ENCODE data around the gene PIEZO1. TPM values are rescaled to one million over a fixed set of nuclear protein-coding genes. Genes with fewer than 3 reads are reported as not detected.

PIEZO1 gene
- total RNA-seq, 1 donor from 2014 or later = 37.7 TPM

DNA sequence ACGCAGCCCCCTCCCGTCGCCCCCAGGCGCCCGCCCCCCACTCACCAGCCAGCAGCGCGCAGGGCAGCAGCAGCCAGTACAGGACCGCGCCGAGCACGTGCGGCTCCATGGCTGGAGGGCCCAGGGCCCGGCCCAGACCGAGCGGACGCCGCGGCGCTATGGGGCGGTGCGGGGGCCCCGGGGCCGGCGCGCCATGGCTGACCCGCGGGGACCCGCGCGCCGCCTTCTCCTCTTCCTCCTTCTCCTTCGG lies 239 bp downstream of the PIEZO1 start:
- Mint-ChIP-seq H3K4me3 (ENCODE audit: low read depth) (no peak overlapping the region), H3K4me1 (ENCODE audit: low read depth) (peaks cover 3% of the 10 kb centered on the region), H3K27me3 (peaks cover 28% of the 10 kb centered on the region), H3K27ac (no peak overlapping the region), H3K36me3 (ENCODE audit: insufficient read depth) (no peaks in the 10 kb centered on the region), H3K9me3 (ENCODE audit: low read depth) (no peaks in the 10 kb centered on the region)
- DNase-seq (ENCODE audit: low spot score, unreplicated experiment) = no peak
- TF ChIP-seq, protein P1, sequence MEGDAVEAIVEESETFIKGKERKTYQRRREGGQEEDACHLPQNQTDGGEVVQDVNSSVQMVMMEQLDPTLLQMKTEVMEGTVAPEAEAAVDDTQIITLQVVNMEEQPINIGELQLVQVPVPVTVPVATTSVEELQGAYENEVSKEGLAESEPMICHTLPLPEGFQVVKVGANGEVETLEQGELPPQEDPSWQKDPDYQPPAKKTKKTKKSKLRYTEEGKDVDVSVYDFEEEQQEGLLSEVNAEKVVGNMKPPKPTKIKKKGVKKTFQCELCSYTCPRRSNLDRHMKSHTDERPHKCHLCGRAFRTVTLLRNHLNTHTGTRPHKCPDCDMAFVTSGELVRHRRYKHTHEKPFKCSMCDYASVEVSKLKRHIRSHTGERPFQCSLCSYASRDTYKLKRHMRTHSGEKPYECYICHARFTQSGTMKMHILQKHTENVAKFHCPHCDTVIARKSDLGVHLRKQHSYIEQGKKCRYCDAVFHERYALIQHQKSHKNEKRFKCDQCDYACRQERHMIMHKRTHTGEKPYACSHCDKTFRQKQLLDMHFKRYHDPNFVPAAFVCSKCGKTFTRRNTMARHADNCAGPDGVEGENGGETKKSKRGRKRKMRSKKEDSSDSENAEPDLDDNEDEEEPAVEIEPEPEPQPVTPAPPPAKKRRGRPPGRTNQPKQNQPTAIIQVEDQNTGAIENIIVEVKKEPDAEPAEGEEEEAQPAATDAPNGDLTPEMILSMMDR (IDR thresholded peaks at IDR 0.05; ENCODE audit: unreplicated experiment) = no peak

DNA sequence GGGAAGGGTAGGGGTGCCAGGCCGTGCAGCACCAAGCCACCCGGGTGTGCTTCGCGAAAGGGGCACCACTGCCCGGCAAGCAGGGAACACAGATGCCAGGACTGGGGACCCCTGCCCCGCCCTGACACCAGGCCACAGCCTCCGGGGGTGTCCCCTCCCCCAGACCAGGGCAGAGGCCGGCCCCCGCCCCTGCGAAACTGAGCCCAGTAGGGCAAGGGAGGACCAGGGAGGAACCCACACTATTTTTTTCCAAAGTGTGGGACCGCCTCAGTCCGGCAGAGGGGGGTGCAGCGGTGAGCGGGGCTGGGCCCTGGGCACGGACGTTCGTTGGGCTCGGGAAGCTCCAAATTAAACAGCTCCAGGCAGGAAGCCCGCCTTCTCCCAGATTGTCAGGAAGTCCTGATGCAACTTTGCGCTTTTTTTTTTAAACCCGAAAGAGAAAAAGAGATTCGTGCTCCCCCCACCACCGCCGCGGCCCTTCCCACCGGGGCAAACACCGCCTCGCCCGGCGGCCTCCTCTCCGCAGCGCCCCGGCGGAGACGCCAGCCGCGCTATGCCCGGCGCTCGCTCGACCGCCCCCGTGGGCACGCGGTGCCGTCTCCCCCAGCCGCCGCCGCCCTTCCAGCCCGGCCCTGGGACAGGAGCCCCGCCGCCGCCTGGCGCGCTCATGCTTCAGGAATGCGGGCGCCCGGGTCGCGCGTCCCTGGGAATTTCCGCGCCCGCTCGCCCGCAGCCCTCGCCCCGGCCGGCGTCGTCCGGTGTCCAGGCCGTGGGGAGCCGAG lies 755 bp downstream of the PIEZO1 start:
- Mint-ChIP-seq H3K27ac (peak overlapping the region; percentile 84), H3K4me3 (ENCODE audit: low read depth) (peak overlapping the region; percentile 71)

DNA sequence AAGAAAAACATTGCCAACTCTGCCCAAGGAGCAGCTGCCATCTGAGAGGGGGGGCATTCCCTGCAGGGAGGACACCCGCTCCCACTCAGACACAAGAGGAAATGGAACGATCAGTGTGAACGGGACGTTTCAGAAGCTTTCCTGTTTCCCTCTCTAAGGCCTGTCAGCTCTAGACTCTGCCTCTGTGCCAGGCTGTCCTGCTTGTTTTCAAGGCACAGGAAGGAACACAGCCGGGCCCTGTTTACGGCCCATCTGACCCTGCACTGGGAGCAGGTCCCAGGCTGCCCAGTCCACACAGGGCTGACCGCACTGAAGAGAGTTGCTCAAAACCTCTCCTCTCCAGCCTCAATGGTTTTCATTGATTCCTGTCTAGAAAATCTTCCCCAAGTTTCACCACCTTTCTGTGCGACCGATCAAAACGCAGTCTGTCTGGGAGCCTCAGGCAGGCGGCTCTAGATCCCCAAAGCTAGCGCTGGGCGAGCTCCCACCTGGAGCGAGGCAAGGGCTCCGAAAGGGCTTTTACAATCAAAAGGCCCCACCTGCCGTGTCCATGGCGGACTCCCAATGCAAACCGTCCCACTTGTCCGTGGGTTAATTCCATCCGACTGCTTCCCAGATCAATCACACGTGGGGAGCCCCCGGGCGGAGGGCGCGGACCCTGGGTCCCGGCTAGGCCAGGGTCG lies 1.5 kb downstream of the PIEZO1 start:
- H3K27me3 Mint-ChIP-seq = peaks cover 28% of the 10 kb centered on the region
- no peak for DNase-seq (ENCODE audit: low spot score, unreplicated experiment)
- TF ChIP-seq, protein P1 (IDR thresholded peaks at IDR 0.05; ENCODE audit: unreplicated experiment) = no peak
- H3K36me3 Mint-ChIP-seq (ENCODE audit: insufficient read depth) = no peaks in the 10 kb centered on the region
- peaks cover 3% of the 10 kb centered on the region for H3K4me1 Mint-ChIP-seq (ENCODE audit: low read depth)
- peak overlapping the region; percentile 33 for H3K4me3 Mint-ChIP-seq (ENCODE audit: low read depth)
- peak overlapping the region; percentile 45 for H3K27ac Mint-ChIP-seq
- H3K9me3 Mint-ChIP-seq (ENCODE audit: low read depth) = no peaks in the 10 kb centered on the region

More for the DNA sequence above, 755 bp downstream of the PIEZO1 start:
- H3K36me3 Mint-ChIP-seq (ENCODE audit: insufficient read depth) = no peaks in the 10 kb centered on the region
- TF ChIP-seq, protein P1 (IDR thresholded peaks at IDR 0.05; ENCODE audit: unreplicated experiment) = peak; percentile 55
- no peaks in the 10 kb centered on the region for H3K9me3 Mint-ChIP-seq (ENCODE audit: low read depth)
- H3K4me1 Mint-ChIP-seq (ENCODE audit: low read depth) = peaks cover 3% of the 10 kb centered on the region
- peak; percentile 62 for DNase-seq (ENCODE audit: low spot score, unreplicated experiment)
- H3K27me3 Mint-ChIP-seq = peaks cover 28% of the 10 kb centered on the region

DNA sequence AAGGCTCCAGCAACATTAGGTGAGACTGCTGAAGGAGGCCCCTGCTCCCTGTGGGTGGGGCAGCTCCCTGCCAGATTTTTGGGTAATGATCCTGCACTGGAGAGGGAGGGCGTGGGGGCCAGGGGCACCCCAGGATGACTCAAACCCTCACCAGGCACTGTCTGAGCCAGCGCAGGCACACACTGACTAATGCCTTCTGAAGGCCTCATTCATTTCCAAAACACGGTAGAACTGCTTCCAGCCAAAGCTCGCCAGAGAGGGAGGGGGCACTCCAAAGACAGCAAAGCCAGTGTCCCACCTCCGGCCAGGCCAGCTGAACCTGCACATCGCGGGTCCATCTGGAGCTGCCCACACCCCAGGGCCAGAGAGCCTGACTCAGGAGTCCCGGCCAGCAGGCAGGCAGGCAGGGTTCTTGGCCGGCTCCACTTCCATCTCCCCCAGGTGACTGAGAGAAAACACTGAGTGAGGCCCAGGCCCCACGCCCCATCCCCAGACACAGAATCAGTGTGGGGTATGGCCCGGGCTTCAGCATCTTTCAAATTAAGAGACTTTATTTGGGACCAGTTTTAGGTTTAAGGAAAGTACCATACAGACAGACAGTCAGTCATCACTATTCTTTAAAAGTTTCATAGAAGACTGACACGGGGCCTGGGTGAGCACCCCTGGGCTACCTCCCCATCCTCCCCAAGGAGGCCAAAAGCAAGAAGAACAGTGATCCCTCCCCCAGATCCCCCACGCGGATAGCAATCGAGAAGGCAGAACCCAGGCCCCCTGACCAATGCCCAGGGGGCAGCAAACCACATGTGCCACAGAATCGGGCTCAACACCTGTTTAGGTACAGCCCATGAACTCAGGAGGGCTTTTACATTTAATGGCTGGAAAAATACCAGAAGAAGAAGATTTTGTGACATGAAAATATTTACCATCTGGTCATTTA lies 2.3 kb downstream of the PIEZO1 start:
- H3K9me3 Mint-ChIP-seq (ENCODE audit: low read depth) = no peaks in the 10 kb centered on the region

More for the DNA sequence above, 2.3 kb downstream of the PIEZO1 start:
- Mint-ChIP-seq H3K36me3 (ENCODE audit: insufficient read depth) (no peaks in the 10 kb centered on the region), H3K4me1 (ENCODE audit: low read depth) (peaks cover 3% of the 10 kb centered on the region), H3K4me3 (ENCODE audit: low read depth) (no peak overlapping the region), H3K27me3 (peaks cover 29% of the 10 kb centered on the region), H3K27ac (no peak overlapping the region)
- DNase-seq (ENCODE audit: low spot score, unreplicated experiment) = no peak
- TF ChIP-seq, protein P1 (IDR thresholded peaks at IDR 0.05; ENCODE audit: unreplicated experiment) = no peak
